Breast epithelium (tissue), 4 donors: ENCODE data around the gene SVBP. TPM values are rescaled to one million over a fixed set of nuclear protein-coding genes. Genes with fewer than 3 reads are reported as not detected.

Experiments
- DNase-seq, 2 donors: peaks; one replicate each; pipeline ENCODE4 v3.0.0-alpha.2; 2019; ENCODE audit warnings: low spot score in 2 of 2
- H3K27ac ChIP-seq, 2 donors: fragments of 200-600 bp; sonication (generic) in 1 of 2; one replicate each; pipeline ENCODE4 v1.5.1; 2016 to 2019; ENCODE audit warnings: mild to moderate bottlenecking in 1 of 2
- H3K27me3 ChIP-seq, 2 donors: fragments of 200-600 bp; sonication (generic) in 1 of 2; one replicate each; pipeline versions ENCODE4 v1.5.1 to v1.6.0; 2017 to 2019; ENCODE audit warnings: control low read depth in 1 of 2, mild to moderate bottlenecking in 1 of 2
- H3K36me3 ChIP-seq: fragments of 200-600 bp; one replicate; pipeline ENCODE4 v1.5.1; 2019
- H3K4me1 ChIP-seq, 2 donors: fragments of 200-600 bp; sonication (generic); one replicate each; pipeline ENCODE4 v1.5.1; 2016 to 2019; ENCODE audit warnings: control low read depth in 1 of 2
- H3K4me3 ChIP-seq, 3 donors: fragments of 200-600 bp; sonication (generic); 1 replicate in 2 of 3; 2 replicates in 1 of 3; pipeline ENCODE4 v1.5.1; 2016 to 2019; ENCODE audit warnings: mild to moderate bottlenecking in 3 of 3, moderate library complexity in 2 of 3
- H3K9me3 ChIP-seq, 2 donors: fragments of 200-600 bp; sonication (generic) in 1 of 2; one replicate each; pipeline ENCODE4 v1.5.1; 2016 to 2019; ENCODE audit warnings: control low read depth in 1 of 2
- POLR2A ChIP-seq: fragments of 450-650 bp; IDR thresholded peaks from one replicate; pipeline ENCODE4 v1.6.1; 2016; ENCODE audit warnings: antibody characterized with exemption, mild to moderate bottlenecking, moderate library complexity
- POLR2AphosphoS5 ChIP-seq, 3 donors: sonication (generic); formaldehyde crosslinking; IDR thresholded peaks; one replicate each; pipeline ENCODE4 v1.6.1; 2017; ENCODE audit warnings: antibody characterized with exemption in 3 of 3
- intact Hi-C: fragments of 100-400 bp; cut with DNase I; formaldehyde crosslinking; loops from one replicate; pipeline ENCODE4 v1.15.1; 2023; ENCODE audit warnings: low total_unique reads
- total RNA-seq, 3 donors: library from RNA; depleted of rRNA; stranded (reverse); fragments of >200 nt; gene quantifications; one replicate each; pipeline ENCODE4 v1.1.0, GENCODE V29; 2016
- TF ChIP-seq, protein P1 (sequence below), 3 donors: fragments of 450-650 bp; IDR thresholded peaks; one replicate each; pipeline ENCODE4 v1.5.1; 2016 to 2017; ENCODE audit warnings: antibody characterized with exemption in 3 of 3, mild to moderate bottlenecking in 3 of 3, moderate library complexity in 3 of 3

SVBP gene
- total RNA-seq, 3 donors from 2014 or later = 21.7 to 31.5 (median 25.9) TPM

GRCh38 chr1:42807056-42807668 is 10.0 kb downstream of the SVBP start:
- H3K36me3 ChIP-seq = no peaks in the 10 kb centered on the region
- intact Hi-C loops = no loop called here
- no peak for DNase-seq

GRCh38 chr1:42806593-42806992 is 10.6 kb downstream of the SVBP start:
- intact Hi-C loops = no loop called here
- Histone ChIP-seq H3K27me3 (no peaks in the 10 kb centered on the region), H3K4me3 (no peak overlapping the region), H3K27ac (no peak overlapping the region), H3K4me1 (no peaks in the 10 kb centered on the region), H3K36me3 (no peaks in the 10 kb centered on the region), H3K9me3 (no peaks in the 10 kb centered on the region)
- TF ChIP-seq POLR2AphosphoS5 (IDR thresholded peaks at IDR 0.05) = no peak
- TF ChIP-seq, protein P1, sequence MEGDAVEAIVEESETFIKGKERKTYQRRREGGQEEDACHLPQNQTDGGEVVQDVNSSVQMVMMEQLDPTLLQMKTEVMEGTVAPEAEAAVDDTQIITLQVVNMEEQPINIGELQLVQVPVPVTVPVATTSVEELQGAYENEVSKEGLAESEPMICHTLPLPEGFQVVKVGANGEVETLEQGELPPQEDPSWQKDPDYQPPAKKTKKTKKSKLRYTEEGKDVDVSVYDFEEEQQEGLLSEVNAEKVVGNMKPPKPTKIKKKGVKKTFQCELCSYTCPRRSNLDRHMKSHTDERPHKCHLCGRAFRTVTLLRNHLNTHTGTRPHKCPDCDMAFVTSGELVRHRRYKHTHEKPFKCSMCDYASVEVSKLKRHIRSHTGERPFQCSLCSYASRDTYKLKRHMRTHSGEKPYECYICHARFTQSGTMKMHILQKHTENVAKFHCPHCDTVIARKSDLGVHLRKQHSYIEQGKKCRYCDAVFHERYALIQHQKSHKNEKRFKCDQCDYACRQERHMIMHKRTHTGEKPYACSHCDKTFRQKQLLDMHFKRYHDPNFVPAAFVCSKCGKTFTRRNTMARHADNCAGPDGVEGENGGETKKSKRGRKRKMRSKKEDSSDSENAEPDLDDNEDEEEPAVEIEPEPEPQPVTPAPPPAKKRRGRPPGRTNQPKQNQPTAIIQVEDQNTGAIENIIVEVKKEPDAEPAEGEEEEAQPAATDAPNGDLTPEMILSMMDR (IDR thresholded peaks at IDR 0.05) = no peak
- TF ChIP-seq POLR2A = no peak
- DNase-seq = no peak

More at GRCh38 chr1:42807056-42807668, 10.0 kb downstream of the SVBP start:
- Histone ChIP-seq H3K27ac (no peak overlapping the region), H3K27me3 (no peaks in the 10 kb centered on the region), H3K9me3 (no peaks in the 10 kb centered on the region), H3K4me3 (no peak overlapping the region), H3K4me1 (no peaks in the 10 kb centered on the region)
- no peak for TF ChIP-seq POLR2A
- TF ChIP-seq POLR2AphosphoS5 (IDR thresholded peaks at IDR 0.05) = no peak
- TF ChIP-seq, protein P1 (IDR thresholded peaks at IDR 0.05) = no peak

DNA sequence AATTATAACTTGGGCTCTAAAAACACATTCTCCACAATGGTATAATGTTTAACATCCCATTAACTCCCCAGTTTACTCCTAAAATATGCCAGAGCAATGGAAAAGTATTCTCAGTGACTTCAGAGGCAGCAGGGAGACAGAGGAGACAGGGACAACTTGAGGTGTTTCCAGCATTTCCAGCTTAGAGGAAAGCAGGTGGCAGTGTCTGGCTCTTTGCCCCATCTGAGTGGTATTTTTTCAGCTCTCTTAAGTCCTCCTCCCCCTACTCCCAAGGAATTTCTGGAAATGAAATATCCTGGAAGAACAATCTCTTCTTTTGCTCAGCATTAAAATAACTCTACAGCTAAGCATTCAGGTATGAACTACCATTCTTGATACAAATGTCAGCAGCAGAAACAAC is 11.0 kb downstream of the SVBP start:
- no peaks in the 10 kb centered on the region for H3K9me3 ChIP-seq
- no peak overlapping the region for H3K27ac ChIP-seq
- H3K36me3 ChIP-seq = no peaks in the 10 kb centered on the region
- no peak for TF ChIP-seq POLR2AphosphoS5 (IDR thresholded peaks at IDR 0.05)
- TF ChIP-seq, protein P1 (IDR thresholded peaks at IDR 0.05) = no peak
- TF ChIP-seq POLR2A = no peak
- intact Hi-C loops = no loop called here
- no peaks in the 10 kb centered on the region for H3K27me3 ChIP-seq
- DNase-seq = no peak
- no peaks in the 10 kb centered on the region for H3K4me1 ChIP-seq
- no peak overlapping the region for H3K4me3 ChIP-seq

GRCh38 chr1:42801832-42802473 is 15.2 kb downstream of the SVBP start:
- TF ChIP-seq POLR2A = no peak
- TF ChIP-seq, protein P1 (IDR thresholded peaks at IDR 0.05) = no peak
- TF ChIP-seq POLR2AphosphoS5 (IDR thresholded peaks at IDR 0.05) = no peak
- Histone ChIP-seq H3K27me3 (no peaks in the 10 kb centered on the region), H3K4me1 (no peaks in the 10 kb centered on the region), H3K9me3 (no peaks in the 10 kb centered on the region), H3K4me3 (no peak overlapping the region), H3K36me3 (no peaks in the 10 kb centered on the region), H3K27ac (no peak overlapping the region)
- intact Hi-C loops = no loop called here
- no peak for DNase-seq

GRCh38 chr1:42797979-42798378 is 19.2 kb downstream of the SVBP start:
- Histone ChIP-seq H3K4me1 (no peaks in the 10 kb centered on the region), H3K27ac (no peak overlapping the region), H3K36me3 (no peaks in the 10 kb centered on the region), H3K9me3 (no peaks in the 10 kb centered on the region), H3K27me3 (no peaks in the 10 kb centered on the region), H3K4me3 (no peak overlapping the region)
- intact Hi-C loops = no loop called here
- no peak for DNase-seq
- TF ChIP-seq POLR2A = no peak
- TF ChIP-seq, protein P1 (IDR thresholded peaks at IDR 0.05) = no peak
- no peak for TF ChIP-seq POLR2AphosphoS5 (IDR thresholded peaks at IDR 0.05)
